ENCODE data around the gene GAGE12E.
"Not testable (repeated sequence)": the region's sequence is repeated elsewhere in the genome, so short reads cannot be mapped to it uniquely, and the experiment has no call there.

- TF ChIP-seq POLR2A, CTCF, POLR2AphosphoS5 (IDR thresholded peaks at IDR 0.05): not testable (repeated sequence)
These were observed 17.6 kb downstream of the GAGE12E start for GRCh38 chrX:49568728-49569127.
